ENCODE data around the gene TNRC6C.
A peak's percentile ranks its signal among the peaks of the same experiment; 100 is the strongest.
"Not testable (repeated sequence)": the region's sequence is repeated elsewhere in the genome, so short reads cannot be mapped to it uniquely, and the experiment has no call there.

TNRC6C gene

DNA sequence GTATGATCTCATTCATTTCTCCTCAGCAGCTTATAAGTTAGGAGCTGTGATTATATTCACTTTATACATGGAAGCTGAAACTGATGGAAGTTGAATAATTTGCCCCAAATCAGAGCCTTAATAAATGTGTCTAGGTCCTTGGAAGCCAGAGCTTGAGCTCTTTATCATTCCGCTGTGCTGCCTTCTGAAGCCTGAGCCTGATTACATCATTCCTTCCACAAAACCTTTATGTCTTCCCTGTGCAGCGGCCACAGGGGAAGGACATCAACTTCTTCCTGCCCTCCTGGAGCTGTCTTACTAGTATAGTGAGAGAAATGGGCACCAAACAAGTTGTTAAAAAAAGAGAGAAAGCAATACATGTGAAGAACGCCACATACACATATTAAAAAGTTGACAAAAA, 6.8 kb downstream of the TNRC6C start:
- DNase-seq: no peak

DNA sequence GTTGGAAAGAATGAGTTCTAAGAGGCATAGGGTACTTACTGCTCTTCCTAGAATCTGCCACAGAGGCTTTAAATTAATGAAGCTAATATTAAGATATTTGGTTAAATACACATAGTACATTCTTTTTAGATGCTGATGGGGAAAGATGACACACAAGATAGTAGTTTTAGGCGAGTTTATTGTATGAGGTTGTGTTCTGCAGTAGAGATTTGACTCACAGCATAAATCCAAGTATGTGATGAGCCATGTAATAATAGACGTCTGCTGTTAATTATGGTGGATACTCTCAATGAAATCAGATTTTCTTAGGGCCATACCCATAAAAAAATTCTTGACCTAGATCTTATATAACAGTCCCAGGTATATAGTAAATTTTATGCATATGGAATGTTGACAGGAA, 8.0 kb downstream of the TNRC6C start:
- DNase-seq: no peak

GRCh38 chr17:77968788-77969187, 10.3 kb downstream of the TNRC6C start:
- no peak for DNase-seq

DNA sequence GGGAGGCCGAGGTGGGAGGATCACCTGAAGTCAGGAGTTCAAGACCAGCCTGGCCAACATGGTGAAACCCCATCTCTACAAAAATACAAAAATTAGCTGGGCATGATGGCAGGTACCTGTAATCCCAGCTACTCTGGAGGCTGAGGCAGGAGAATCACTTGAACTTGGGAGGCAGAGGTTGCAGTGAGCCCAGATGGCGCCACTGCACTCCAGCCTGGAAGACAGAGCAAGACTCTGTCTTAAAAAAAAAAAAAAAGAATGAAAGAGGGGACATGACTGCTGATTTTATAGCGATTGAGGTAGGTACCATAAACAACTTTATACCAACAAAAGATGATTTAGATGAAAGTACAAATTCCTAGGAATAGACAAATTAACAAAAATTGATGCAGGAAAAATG, 13.8 kb downstream of the TNRC6C start:
- DNase-seq: not testable (repeated sequence)

- DNase-seq: no peak
Observed at GRCh38 chr17:77973953-77974352, 15.4 kb downstream of the TNRC6C start.

DNA sequence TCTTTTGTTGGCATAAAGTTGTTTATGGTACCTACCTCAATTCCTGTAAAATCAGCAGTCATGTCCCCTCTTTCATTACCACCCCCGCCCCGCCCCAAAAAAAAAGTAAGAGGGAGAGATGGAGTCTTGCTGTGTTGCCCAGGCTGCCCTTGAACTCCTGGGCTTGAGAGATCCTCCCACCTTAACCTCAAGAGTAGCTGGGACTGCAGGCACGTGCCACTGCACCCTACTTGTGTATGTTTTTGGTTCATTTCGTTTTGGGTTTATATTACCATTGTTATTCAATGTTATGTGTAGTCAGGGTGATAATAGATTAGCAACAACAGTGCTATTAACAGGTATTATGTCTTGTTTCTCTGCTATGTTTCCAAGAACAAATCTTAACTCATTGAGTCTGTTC, 15.9 kb downstream of the TNRC6C start:
- no peak for DNase-seq

GRCh38 chr17:77982430-77982829, 23.9 kb downstream of the TNRC6C start:
- not testable (repeated sequence) for DNase-seq

- no peak for DNase-seq
Observed at GRCh38 chr17:77990301-77990700, 31.8 kb downstream of the TNRC6C start.

GRCh38 chr17:77993735-77994134, 35.2 kb downstream of the TNRC6C start:
- not testable (repeated sequence) for DNase-seq

- no peak for DNase-seq
Observed at GRCh38 chr17:77995146-77995852, 36.8 kb downstream of the TNRC6C start.

DNA sequence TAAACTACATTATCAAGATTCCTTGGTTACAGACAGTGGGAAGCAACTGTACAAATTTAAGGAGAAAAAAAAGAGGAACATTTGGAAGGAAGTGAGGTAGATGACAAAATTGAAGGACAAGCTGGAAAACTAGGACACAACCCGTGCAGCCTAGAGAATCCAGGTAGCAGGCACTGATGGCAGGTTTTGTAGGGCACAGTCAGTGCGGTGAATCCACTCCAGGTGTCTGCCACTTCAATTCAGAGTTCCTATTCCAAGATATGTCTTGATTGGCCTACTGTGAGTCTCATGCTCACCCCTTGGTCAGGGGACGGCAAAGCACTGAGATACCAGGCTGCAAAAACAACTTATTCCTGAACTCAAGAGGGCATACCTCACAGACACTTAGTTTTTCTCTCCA, 37.8 kb downstream of the TNRC6C start:
- DNase-seq: no peak

DNA sequence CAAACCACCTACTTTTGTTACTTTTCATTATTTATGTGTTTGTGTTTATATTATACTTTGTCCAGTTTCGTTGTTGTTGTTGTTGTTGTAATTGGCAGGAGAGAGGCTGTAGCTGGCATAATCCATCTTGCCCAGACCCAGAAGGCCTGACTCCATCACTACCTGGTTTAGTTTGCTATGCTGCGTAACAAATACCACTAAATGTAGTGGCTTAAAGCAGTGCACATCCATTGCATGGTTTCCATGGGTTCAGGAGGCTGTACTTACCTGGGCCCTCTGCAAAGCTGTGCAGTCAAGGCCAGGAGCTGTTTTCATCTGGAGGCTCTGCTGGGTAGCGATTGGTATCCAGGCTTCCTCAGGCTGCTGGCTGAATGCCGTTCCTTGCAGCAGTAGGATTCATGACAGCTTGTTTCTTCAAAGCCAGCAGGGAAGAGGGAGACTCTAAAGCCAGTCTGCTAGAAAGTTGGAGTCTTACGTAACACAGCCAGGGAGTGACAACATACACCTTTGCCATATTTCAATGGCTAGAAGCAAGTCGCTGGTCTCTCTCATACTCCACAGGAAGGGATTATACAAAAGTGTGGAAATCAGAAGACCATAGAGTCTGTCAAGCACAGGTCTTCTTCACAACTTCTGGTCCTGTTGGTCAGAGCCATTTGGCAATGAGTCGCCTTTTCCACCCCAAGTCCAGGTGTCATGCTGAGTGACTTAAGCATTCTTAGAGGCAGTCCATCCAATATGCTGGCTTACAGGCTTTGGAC, 41.1 kb downstream of the TNRC6C start:
- DNase-seq: peak; percentile 32

DNA sequence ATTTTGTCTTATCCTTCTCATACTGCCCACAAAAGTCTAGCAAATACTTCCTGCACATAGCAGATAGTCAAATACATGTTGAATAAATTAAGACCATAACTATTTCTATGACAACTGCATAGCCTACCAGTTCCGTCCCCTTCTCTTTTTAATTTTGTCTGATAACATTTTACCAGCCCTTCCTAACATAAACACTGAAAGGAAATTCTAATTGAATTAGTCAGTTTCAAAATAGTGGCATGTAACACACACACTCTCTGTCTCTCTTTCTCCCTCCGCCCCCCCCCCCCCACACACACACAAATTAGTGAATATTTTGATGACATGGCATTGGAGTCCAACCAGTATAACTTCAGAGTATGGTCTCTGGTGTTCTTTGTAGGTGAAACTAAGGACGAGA, 41.8 kb downstream of the TNRC6C start:
- DNase-seq: peak; percentile 76

DNA sequence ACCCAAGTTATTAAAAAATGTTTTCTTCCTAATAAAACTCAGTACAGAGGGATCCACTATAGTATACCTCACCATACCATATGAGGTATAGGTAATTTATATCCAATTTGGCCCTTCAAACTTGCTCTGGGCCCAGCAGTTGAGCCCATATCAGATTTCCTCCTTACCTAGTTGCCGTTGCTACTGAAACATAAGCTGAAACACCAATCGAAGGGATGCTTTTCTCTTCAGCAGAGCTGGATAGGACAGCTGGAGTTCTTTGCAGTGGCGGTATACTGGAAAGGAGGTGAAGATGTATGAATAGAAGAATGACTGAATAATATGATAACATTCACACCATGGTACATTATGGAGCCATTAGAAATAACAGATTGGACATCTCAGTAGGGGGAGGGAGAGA, 42.7 kb downstream of the TNRC6C start:
- DNase-seq: no peak

GRCh38 chr17:78001612-78002011, 43.1 kb downstream of the TNRC6C start:
- no peak for DNase-seq

- no peak for DNase-seq
Observed at GRCh38 chr17:78002166-78002565, 43.7 kb downstream of the TNRC6C start.

- no peak for DNase-seq
Observed at GRCh38 chr17:78005452-78006171, 47.1 kb downstream of the TNRC6C start.

DNA sequence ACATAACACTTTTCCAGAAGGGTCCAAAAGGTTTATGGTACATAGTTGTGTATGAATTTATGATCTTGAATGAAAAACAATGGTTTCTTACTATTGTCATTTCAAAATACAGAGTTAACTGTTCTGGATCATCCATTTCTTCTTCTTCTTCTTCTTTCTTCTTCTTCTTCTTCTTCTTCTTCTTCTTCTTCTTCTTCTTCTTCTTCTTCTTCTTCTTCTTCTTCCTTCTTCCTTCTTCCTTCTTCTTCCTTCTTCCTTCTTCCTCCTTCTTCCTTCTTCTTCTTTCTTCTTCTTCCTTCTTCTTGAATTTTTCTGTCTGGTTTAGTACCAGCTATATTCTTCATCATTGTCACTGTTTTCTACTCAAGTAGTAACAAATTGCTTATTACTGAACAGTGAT, 47.8 kb downstream of the TNRC6C start:
- DNase-seq: no peak

DNA sequence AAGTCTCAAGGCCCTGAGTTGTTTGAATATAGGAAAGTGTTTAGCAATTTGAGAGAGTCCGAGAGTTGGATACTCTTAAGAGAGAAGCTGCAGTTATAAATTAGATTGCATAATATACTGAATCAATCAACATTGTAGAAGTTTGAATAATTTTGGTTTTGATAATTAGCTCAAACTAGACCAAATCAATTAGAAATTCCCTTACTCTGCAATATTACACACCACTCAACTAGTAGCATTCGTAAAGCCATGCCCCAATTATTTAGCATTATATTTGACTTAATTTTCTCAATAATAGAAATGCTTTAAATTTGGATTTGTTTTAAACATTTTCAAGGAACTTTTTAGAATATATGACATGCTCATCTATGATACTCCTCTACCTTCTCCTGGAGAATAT, 49.1 kb downstream of the TNRC6C start:
- no peak for DNase-seq

- DNase-seq: no peak
Observed at GRCh38 chr17:78010759-78011158, 52.3 kb downstream of the TNRC6C start.

- DNase-seq: no peak
Observed at GRCh38 chr17:78012428-78012827, 53.9 kb downstream of the TNRC6C start.

DNA sequence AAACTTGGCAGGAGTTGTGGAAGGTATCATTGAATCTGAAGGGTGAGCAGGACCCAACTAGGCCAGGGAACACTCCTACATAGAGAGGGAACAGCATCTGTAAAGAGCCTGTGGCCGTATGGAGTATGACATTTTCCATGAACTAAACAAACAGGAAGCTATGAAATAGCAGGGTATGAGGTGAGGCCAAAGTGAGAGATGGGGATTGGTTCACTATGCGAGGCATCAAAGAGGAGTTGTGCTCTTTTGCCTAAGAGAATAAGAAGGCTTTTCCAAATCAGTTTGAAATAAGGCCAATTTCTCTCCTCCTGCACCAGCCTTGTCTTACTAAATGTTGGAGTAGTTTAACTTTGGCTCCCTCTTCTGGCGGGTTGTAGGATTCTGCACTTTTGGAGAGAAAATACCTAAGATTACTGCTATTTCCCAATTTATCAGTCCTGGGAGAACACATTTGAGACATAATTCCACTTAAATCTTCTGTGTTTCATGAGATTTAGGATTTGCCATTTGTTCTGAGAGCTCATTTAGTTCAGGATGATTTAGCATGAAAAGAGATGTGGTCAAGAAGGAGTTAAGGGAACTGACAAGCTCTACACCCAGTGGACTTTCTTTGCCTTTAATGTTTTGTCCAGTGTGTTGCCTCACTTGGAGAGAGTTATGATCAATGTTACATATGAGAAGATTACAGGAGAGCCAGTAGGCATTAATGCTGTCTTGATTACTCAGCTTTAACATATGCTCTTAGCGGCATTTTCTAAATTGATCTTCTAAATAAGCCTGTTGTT, 55.4 kb downstream of the TNRC6C start:
- DNase-seq: peak; percentile 71

DNA sequence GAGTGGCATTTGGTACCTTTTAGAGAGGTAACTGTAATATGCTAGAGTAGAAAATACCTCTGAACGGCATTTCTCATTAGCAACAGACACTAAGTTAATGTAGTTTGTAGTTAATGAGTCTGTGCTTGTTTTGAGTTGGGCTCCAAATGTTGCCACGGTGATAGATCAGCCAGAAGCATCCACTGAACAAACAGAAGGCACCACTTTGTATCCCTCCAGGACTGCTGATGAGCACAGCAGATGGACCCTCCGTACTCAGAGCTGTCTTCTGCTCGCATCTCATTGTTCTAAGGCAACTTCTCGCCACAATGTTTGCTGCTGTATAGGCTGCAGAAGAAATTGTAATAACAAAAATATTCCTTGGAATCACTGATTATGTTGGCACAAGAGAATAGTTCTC, 56.1 kb downstream of the TNRC6C start:
- no peak for DNase-seq

All from EL (cell line).